Heart left ventricle (tissue), 16 donors: ENCODE results near the gene AKAP13. TPM values are rescaled to one million over a fixed set of nuclear protein-coding genes. Genes with fewer than 3 reads are reported as not detected.
"Not testable (repeated sequence)": the region's sequence is repeated elsewhere in the genome, so short reads cannot be mapped to it uniquely, and the experiment has no call there.

Source experiments
- ATAC-seq, 4 donors: fragments of 200-7000 bp; cut with Tn5 transposase; one replicate each; pipeline ENCODE4 v1.9.1; 2020 to 2022; ENCODE audit warnings: moderate library complexity in 4 of 4, mild to moderate bottlenecking in 3 of 4, moderate number of reproducible peaks in 1 of 4
- DNase-seq, 5 donors: peaks; one replicate each; pipeline ENCODE4 v3.0.0-alpha.2; 2020
- H3K27ac ChIP-seq, 12 donors: fragments of 200-600 bp; sonication (generic) in 4 of 12; one replicate each; pipeline versions ENCODE4 v1.5.0 to v1.8.0; 2016 to 2022; ENCODE audit warnings: mild to moderate bottlenecking in 2 of 12
- H3K27me3 ChIP-seq, 9 donors: fragments of 200-600 bp; sonication (generic) in 2 of 9; one replicate each; pipeline versions ENCODE4 v1.5.1 to v1.8.0; 2016 to 2022; ENCODE audit warnings: mild to moderate bottlenecking in 3 of 9
- H3K36me3 ChIP-seq, 9 donors: fragments of 200-600 bp; sonication (generic) in 2 of 9; one replicate each; pipeline versions ENCODE4 v1.5.0 to v1.8.0; 2018 to 2022; ENCODE audit warnings: mild to moderate bottlenecking in 2 of 9
- H3K4me1 ChIP-seq, 12 donors: fragments of 200-600 bp; sonication (generic) in 4 of 12; one replicate each; pipeline versions ENCODE4 v1.5.0 to v1.8.0; 2016 to 2022; ENCODE audit warnings: mild to moderate bottlenecking in 3 of 12
- H3K4me3 ChIP-seq, 12 donors: fragments of 200-600 bp; sonication (generic) in 4 of 12; one replicate each; pipeline versions ENCODE4 v1.5.0 to v1.8.0; 2017 to 2022; ENCODE audit warnings: mild to moderate bottlenecking in 9 of 12, moderate library complexity in 4 of 12
- H3K9me3 ChIP-seq, 12 donors: fragments of 200-600 bp; sonication (generic) in 4 of 12; one replicate each; pipeline versions ENCODE4 v1.5.0 to v1.8.0; 2016 to 2022; ENCODE audit warnings: mild to moderate bottlenecking in 1 of 12
- CTCF ChIP-seq, 12 donors: fragments of 200-600 bp; sonication (generic) in 4 of 12; IDR thresholded peaks; one replicate each; pipeline versions ENCODE4 v1.5.0 to v1.8.0; 2018 to 2022; ENCODE audit warnings: antibody characterized with exemption in 12 of 12, mild to moderate bottlenecking in 5 of 12
- POLR2A ChIP-seq, 2 donors: fragments of 450-650 bp; IDR thresholded peaks; one replicate each; pipeline ENCODE4 v1.6.1; 2017; ENCODE audit warnings: antibody characterized with exemption in 2 of 2, mild to moderate bottlenecking in 2 of 2, moderate library complexity in 2 of 2
- WGBS, 4 donors: extraction: QIAGEN DNeasy Blood & Tissue Kit in 2 of 4; methylation state at CpG; one replicate each; pipeline versions ENCODE4 v1.1.5 to v1.1.7; 2013 to 2018; 5-methylcytosine and 5-hydroxymethylcytosine counted together
- intact Hi-C, 10 donors: fragments of 100-400 bp; cut with DNase I; formaldehyde crosslinking; loops; one replicate each; pipeline versions ENCODE4 v1.11.1 to v1.14.2; 2022
- polyA plus RNA-seq, 2 donors: library from polyadenylated mRNA; stranded (reverse); fragments of 200-250 nt; gene quantifications; one replicate each; pipeline ENCODE4 v1.2.3, GENCODE V29; 2013
- total RNA-seq, 9 donors: library from RNA; depleted of rRNA in 2 of 9; stranded (reverse); fragments of >200 nt in 2 of 9; fragmentation: NEBNext Ultra II Directional in 3 of 9; extraction: Animal tissue kit (Norgen Biotek cat#: 25700) in 3 of 9; gene quantifications; one replicate each; pipeline versions ENCODE4 v1.1.0 to v1.2.4, GENCODE V29; 2016 to 2023
- donor health status: ischemic (EF 13 %, LVEDD 7.1; RV severe dilation, severe dysfunction).
- donor health status: healthy with polysubstance abuse.
- donor health status: DM: no; HTN: yes; CAD: no.
- donor health status: DM: no; HTN: no; CAD: no.
- donor health status: ischemic (EF 25% LVEDD 6.9; RV normal size, moderate dysfunction).
- donor health status: ischemic (EF 25% LVEDD 5.7; RV mildly dilated, moderate dysfunction).
- donor health status: healthy.
- donor health status: DM: yes; HTN: yes; CAD: no.
- donor health status: ischemic (EF 35%, LVEDD 5.7; RV mildly dilated, moderate dysfunction).
- donor health status: nonischemic (EF 11% LVEDD 7.7; RV severe dilation, severe dysfunction).
- donor health status: DM: yes; HTN: yes; CAD: no.
- donor health status: PGD.
- donor health status: ischemic (EF 29% LVEDD 5.4; RV normal size, mild dysfunction).
- donor health status: nonischemic (EF 23%, LVEDD 6.1; RV moderate dilation, normal function).

Gene AKAP13
- total and polyA plus RNA-seq, 11 donors = 124 to 598 (median 340) TPM

GRCh38 chr15:85337425-85338074 is 42.9 kb upstream of the AKAP13 start:
- peak in 3 of 4 donors; percentile 36 to 71 (median 48) for ATAC-seq

GRCh38 chr15:85340321-85340665 is 40.1 kb upstream of the AKAP13 start:
- no peak for TF ChIP-seq POLR2A (IDR thresholded peaks at IDR 0.05)
- no peak for TF ChIP-seq CTCF (IDR thresholded peaks at IDR 0.05)
- H3K4me1 ChIP-seq = peaks cover 2 to 48% (median 22%) of the 10 kb centered on the region in 12 donors

More at GRCh38 chr15:85337425-85338074, 42.9 kb upstream of the AKAP13 start:
- H3K36me3 ChIP-seq = no peaks in the 10 kb centered on the region
- 20 to 31% (median 21%) methylated on average over 9 of the region's 9 CpGs for WGBS, 4 donors
- peak overlapping the region in 2 of 12 donors; percentile 9 to 20 for H3K4me3 ChIP-seq
- TF ChIP-seq POLR2A (IDR thresholded peaks at IDR 0.05) = no peak
- no peaks in the 10 kb centered on the region for H3K9me3 ChIP-seq
- peak overlapping the region; percentile 63 to 97 (median 86) for H3K27ac ChIP-seq
- peaks cover 2 to 53% (median 27%) of the 10 kb centered on the region in 12 donors for H3K4me1 ChIP-seq
- intact Hi-C loops = loop anchor here in 7 of 10 donors (2.0 to 10.0 kb wide), 9 partner anchors 25 to 367 kb away; partner anchors contain the start of gene AKAP13 (in 3 of the 7)
- H3K27me3 ChIP-seq = no peaks in the 10 kb centered on the region
- DNase-seq = peak in 3 of 5 donors; percentile 30 to 44 (median 42)

GRCh38 chr15:85340852-85341251 is 39.6 kb upstream of the AKAP13 start:
- ATAC-seq (no peak), DNase-seq (no peak)
- H3K4me1 ChIP-seq = peaks cover 2 to 43% (median 21%) of the 10 kb centered on the region in 12 donors
- no peaks in the 10 kb centered on the region for H3K9me3 ChIP-seq
- no peak for TF ChIP-seq POLR2A (IDR thresholded peaks at IDR 0.05)
- no peak for TF ChIP-seq CTCF (IDR thresholded peaks at IDR 0.05)
- no peaks in the 10 kb centered on the region for H3K36me3 ChIP-seq
- no peaks in the 10 kb centered on the region for H3K27me3 ChIP-seq
- no peak overlapping the region for H3K4me3 ChIP-seq
- peak overlapping the region in 5 of 12 donors; percentile 34 to 69 (median 65) for H3K27ac ChIP-seq
- intact Hi-C loops = no loop called here

More at GRCh38 chr15:85340321-85340665, 40.1 kb upstream of the AKAP13 start:
- H3K9me3 ChIP-seq = no peaks in the 10 kb centered on the region
- H3K36me3 ChIP-seq = no peaks in the 10 kb centered on the region
- H3K4me3 ChIP-seq = no peak overlapping the region
- 26 to 37% (median 31%) methylated on average over 1 of the region's 1 CpG for WGBS, 4 donors
- intact Hi-C loops = no loop called here
- DNase-seq = no peak
- H3K27me3 ChIP-seq = no peaks in the 10 kb centered on the region
- ATAC-seq = no peak
- peak overlapping the region in 8 of 12 donors; percentile 39 to 72 (median 60) for H3K27ac ChIP-seq

DNA sequence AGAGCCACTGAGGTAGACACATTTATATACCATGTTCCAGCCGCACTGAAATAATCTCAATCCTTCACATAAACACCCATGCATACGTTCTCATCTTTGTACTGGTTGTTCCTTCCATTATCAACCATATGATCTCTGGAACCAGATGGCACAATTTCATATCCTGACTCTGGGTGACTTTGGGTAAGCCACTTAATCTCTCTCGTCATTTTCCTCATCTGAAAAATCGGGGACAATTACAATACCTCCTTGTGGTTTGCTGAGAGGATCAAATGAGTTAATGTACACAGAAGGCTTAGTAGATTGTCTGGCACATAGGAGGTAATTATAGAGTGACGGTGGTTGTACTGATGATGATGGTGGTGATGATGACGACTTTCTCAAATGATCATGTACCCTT is 38.2 kb upstream of the AKAP13 start:
- DNase-seq, ATAC-seq, H3K4me3 ChIP-seq, intact Hi-C loops, H3K27ac ChIP-seq, H3K27me3 ChIP-seq, H3K9me3 ChIP-seq, H3K36me3 ChIP-seq: not testable (repeated sequence)
- H3K4me1 ChIP-seq = peaks cover 0 to 35% (median 15%) of the 10 kb centered on the region in 12 donors
- WGBS, 4 donors = 90 to 94% (median 92%) methylated on average over 6 of the region's 6 CpGs

GRCh38 chr15:85343443-85343842 is 37.0 kb upstream of the AKAP13 start:
- ATAC-seq, H3K4me3 ChIP-seq, DNase-seq, H3K9me3 ChIP-seq, H3K27me3 ChIP-seq, H3K36me3 ChIP-seq, intact Hi-C loops: not testable (repeated sequence)
- WGBS, 4 donors = 62 to 80% (median 70%) methylated on average over 5 of the region's 5 CpGs
- H3K4me1 ChIP-seq = peaks cover 0 to 32% (median 10%) of the 10 kb centered on the region in 12 donors
- peak overlapping the region in 4 of 12 donors; percentile 33 to 89 (median 76) for H3K27ac ChIP-seq

DNA sequence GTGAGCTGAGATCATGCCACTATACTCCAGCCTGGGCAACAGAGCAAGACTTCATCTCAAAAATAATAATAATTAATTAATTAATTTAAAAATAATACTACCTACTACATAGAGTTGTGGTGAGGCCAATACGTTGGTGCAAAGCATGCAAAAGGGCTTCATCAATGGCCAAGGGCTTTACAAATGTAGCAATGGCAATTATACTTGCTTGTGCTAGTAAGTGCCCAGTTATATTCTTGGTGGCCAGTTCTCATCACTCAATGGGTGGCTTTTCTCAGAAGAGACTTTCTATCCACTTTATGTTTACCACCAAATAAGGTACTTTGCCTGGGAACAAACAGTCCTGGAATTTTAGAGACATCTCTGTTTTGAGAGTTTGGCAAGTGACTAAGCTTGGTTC is 36.2 kb upstream of the AKAP13 start:
- H3K9me3 ChIP-seq, H3K27me3 ChIP-seq, ATAC-seq, H3K36me3 ChIP-seq, intact Hi-C loops, DNase-seq, H3K4me3 ChIP-seq: not testable (repeated sequence)
- Histone ChIP-seq H3K4me1 (peaks cover 0 to 35% (median 10%) of the 10 kb centered on the region in 12 donors), H3K27ac (peak overlapping the region in 7 of 12 donors; percentile 0 to 94 (median 71))
- WGBS, 4 donors = 90 to 100% (median 96%) methylated on average over 1 of the region's 1 CpG

DNA sequence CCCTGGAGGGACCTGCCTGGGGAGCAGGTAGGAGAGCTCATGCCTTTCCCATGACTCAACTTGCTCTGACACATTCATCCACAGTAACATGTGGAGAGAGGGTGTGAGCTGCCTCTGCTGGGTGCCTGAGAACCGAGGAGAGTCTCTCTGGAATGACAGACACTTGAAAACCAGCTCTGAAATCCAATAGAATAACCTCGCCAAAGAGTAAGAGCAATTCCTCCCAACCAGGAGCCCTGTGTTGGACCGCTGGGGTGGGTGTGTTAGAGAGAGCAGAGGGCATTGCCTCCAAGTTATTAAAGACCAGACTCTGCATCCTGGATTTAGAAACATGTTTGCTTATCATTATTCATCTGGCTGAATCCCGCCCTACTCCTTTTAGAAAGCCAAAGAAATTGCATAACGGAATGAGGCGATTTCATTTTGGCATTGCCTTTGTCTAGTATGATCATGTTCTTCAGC is 35.7 kb upstream of the AKAP13 start:
- DNase-seq = peak in 1 of 5 donors; percentile 42
- H3K27ac ChIP-seq = peak overlapping the region in 9 of 12 donors; percentile 38 to 94 (median 82)
- WGBS, 4 donors = 63 to 86% (median 67%) methylated on average over 6 of the region's 6 CpGs
- H3K9me3 ChIP-seq, H3K27me3 ChIP-seq, H3K4me3 ChIP-seq, H3K36me3 ChIP-seq, intact Hi-C loops: not testable (repeated sequence)
- peaks cover 0 to 35% (median 10%) of the 10 kb centered on the region in 12 donors for H3K4me1 ChIP-seq
- ATAC-seq = peak in 3 of 4 donors; percentile 5 to 54 (median 52)

GRCh38 chr15:85345196-85345918 is 35.0 kb upstream of the AKAP13 start:
- intact Hi-C loops, H3K36me3 ChIP-seq, H3K4me3 ChIP-seq, DNase-seq, H3K9me3 ChIP-seq, H3K27me3 ChIP-seq: not testable (repeated sequence)
- WGBS, 4 donors = 82 to 88% (median 85%) methylated on average over 4 of the region's 4 CpGs
- ATAC-seq = peak in 2 of 4 donors; percentile 35 to 46
- H3K4me1 ChIP-seq = peaks cover 0 to 31% (median 10%) of the 10 kb centered on the region in 12 donors
- H3K27ac ChIP-seq = peak overlapping the region in 9 of 12 donors; percentile 38 to 94 (median 82)
